Lower leg skin (tissue), 3 donors: ENCODE results near the gene CARD14.

Experiments
- CTCF ChIP-seq, 3 donors: fragments of 450-650 bp; IDR thresholded peaks; one replicate each; pipeline ENCODE4 v1.5.1; 2016; ENCODE audit warnings: antibody characterized with exemption in 3 of 3, mild to moderate bottlenecking in 3 of 3, moderate library complexity in 2 of 3
- POLR2A ChIP-seq, 2 donors: fragments of 450-650 bp; IDR thresholded peaks; one replicate each; pipeline ENCODE4 v1.6.1; 2016 to 2017; ENCODE audit warnings: antibody characterized with exemption in 2 of 2, mild to moderate bottlenecking in 1 of 2, moderate library complexity in 1 of 2

- no peak for TF ChIP-seq CTCF (IDR thresholded peaks at IDR 0.05)
- TF ChIP-seq POLR2A (IDR thresholded peaks at IDR 0.05): no peak
These were observed 75.9 kb downstream of the CARD14 start for GRCh38 chr17:80245566-80246265.
